Measurements from ENCODE around the gene STIL.
"Not testable (repeated sequence)": the region's sequence is repeated elsewhere in the genome, so short reads cannot be mapped to it uniquely, and the experiment has no call there.

Gene STIL

GRCh38 chr1:47317841-47318240 lies 3.9 kb upstream of the STIL start:
- no peak for DNase-seq

- DNase-seq = no peak
Measured at GRCh38 chr1:47309427-47309826, 4.5 kb downstream of the STIL start.

GRCh38 chr1:47302472-47302871 lies 11.5 kb downstream of the STIL start:
- no peak for DNase-seq

- no peak for DNase-seq
Measured at GRCh38 chr1:47298025-47298699, 15.8 kb downstream of the STIL start.

GRCh38 chr1:47295579-47295978 lies 18.4 kb downstream of the STIL start:
- DNase-seq = no peak

- not testable (repeated sequence) for DNase-seq
Measured at GRCh38 chr1:47294863-47295262, 19.1 kb downstream of the STIL start.

GRCh38 chr1:47288116-47288515 lies 25.8 kb downstream of the STIL start:
- not testable (repeated sequence) for DNase-seq

GRCh38 chr1:47280142-47280541 lies 33.8 kb downstream of the STIL start:
- DNase-seq = no peak

- DNase-seq = no peak
Measured at GRCh38 chr1:47276850-47277249, 37.1 kb downstream of the STIL start.

- DNase-seq = not testable (repeated sequence)
Measured at GRCh38 chr1:47275811-47276210, 38.1 kb downstream of the STIL start.

GRCh38 chr1:47265529-47265928 lies 48.4 kb downstream of the STIL start:
- not testable (repeated sequence) for DNase-seq

- DNase-seq = no peak
Measured at GRCh38 chr1:47262787-47263413, 51.0 kb downstream of the STIL start.

- no peak for DNase-seq
Measured at GRCh38 chr1:47257224-47257623, 56.7 kb downstream of the STIL start.

- DNase-seq = no peak
Measured at GRCh38 chr1:47252795-47253194, 61.2 kb downstream of the STIL start.

- no peak for DNase-seq
Measured at GRCh38 chr1:47252369-47252768, 61.6 kb downstream of the STIL start.

- DNase-seq = no peak
Measured at GRCh38 chr1:47249755-47250154, 64.2 kb downstream of the STIL start.

- no peak for DNase-seq
Measured at GRCh38 chr1:47244339-47244862, 69.5 kb downstream of the STIL start.

GRCh38 chr1:47243910-47244309 lies 70.0 kb downstream of the STIL start:
- no peak for DNase-seq

GRCh38 chr1:47241114-47242113 lies 72.5 kb downstream of the STIL start:
- DNase-seq = no peak

- no peak for DNase-seq
Measured at GRCh38 chr1:47238935-47239592, 74.9 kb downstream of the STIL start.

- DNase-seq = no peak
Measured at GRCh38 chr1:47235806-47236205, 78.1 kb downstream of the STIL start.

GRCh38 chr1:47235241-47235681 lies 78.7 kb downstream of the STIL start:
- no peak for DNase-seq

GRCh38 chr1:47233186-47233585 lies 80.8 kb downstream of the STIL start:
- no peak for DNase-seq
